ENCODE measurements around the gene WEE1. TPM values are rescaled to one million over a fixed set of nuclear protein-coding genes. Genes with fewer than 3 reads are reported as not detected.

The WEE1 gene
- total RNA-seq, 1 experiment from 2014 or later, result 107 TPM

- Histone ChIP-seq H2AFZ (ENCODE audit: low read length) (peak overlapping the region; percentile 13), H3K79me2 (ENCODE audit: low read length) (no peaks in the 10 kb centered on the region; the same call in 1 of the 2 replicates), H3K27ac (ENCODE audit: low read length) (peak overlapping the region; percentile 97), H3K36me3 (ENCODE audit: insufficient read depth, low read length) (no peaks in the 10 kb centered on the region), H3K9me2 (replicated peaks; ENCODE audit: insufficient read depth, low read length) (no peaks in the 10 kb centered on the region), H3K4me3 (ENCODE audit: low read length) (peak overlapping the region; percentile 40), H3K4me2 (ENCODE audit: low read depth, low read length, poor library complexity, severe bottlenecking) (peak overlapping the region; percentile 67), H3K9me3 (ENCODE audit: low read length) (no peaks in the 10 kb centered on the region), H3K27me3 (ENCODE audit: low read length) (no peaks in the 10 kb centered on the region), H3K4me1 (ENCODE audit: low read length) (peaks cover 86% of the 10 kb centered on the region), H4K20me1 (ENCODE audit: insufficient read depth, low read depth, low read length) (no peaks in the 10 kb centered on the region), H3K9ac (ENCODE audit: low read length) (peak overlapping the region; percentile 69)
- peak; percentile 92 for DNase-seq
Measured at GRCh38 chr11:9568854-9569587, 4.4 kb upstream of the WEE1 start.

DNA sequence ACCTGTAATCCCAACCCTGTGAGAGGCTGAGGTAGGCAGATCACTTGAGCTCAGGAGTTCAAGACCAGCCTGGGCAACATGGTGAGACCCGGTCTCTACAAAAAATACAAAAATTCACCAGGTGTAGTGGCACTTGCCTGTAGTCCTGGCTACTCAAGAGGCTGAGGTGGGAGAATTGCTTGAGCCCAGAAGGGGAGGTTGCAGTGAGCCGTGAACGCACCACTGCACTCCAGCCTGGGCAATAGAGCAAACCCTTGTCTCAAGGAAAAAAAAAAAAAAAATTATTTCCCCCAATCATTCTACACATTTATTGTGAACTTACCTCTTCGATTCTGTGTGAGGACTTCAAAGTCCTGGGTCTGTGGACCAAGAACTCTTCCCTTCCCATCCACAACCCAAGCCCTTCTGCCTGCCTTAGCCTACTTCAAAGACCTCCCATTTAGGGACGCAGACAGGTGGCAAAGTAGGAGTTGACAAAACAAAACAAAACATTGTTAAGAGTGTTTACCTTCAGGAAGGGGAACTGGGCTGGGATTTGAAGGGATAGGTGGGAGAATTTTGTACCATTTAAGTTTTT is 3.8 kb upstream of the WEE1 start:
- Histone ChIP-seq H3K4me2 (ENCODE audit: low read depth, low read length, poor library complexity, severe bottlenecking) (peak overlapping the region; percentile 67), H3K36me3 (ENCODE audit: insufficient read depth, low read length) (peaks cover 1% of the 10 kb centered on the region; the same call in 1 of the 2 replicates), H3K9ac (ENCODE audit: low read length) (peak overlapping the region; percentile 69), H3K9me2 (replicated peaks; ENCODE audit: insufficient read depth, low read length) (no peaks in the 10 kb centered on the region), H3K27me3 (ENCODE audit: low read length) (no peaks in the 10 kb centered on the region), H3K79me2 (ENCODE audit: low read length) (peaks cover 6% of the 10 kb centered on the region), H2AFZ (ENCODE audit: low read length) (no peak overlapping the region; the same call in 1 of the 2 replicates), H4K20me1 (ENCODE audit: insufficient read depth, low read depth, low read length) (no peaks in the 10 kb centered on the region), H3K4me1 (ENCODE audit: low read length) (peaks cover 79% of the 10 kb centered on the region), H3K4me3 (ENCODE audit: low read length) (peak overlapping the region; percentile 40), H3K9me3 (ENCODE audit: low read length) (no peaks in the 10 kb centered on the region), H3K27ac (ENCODE audit: low read length) (peak overlapping the region; percentile 97)
- peak; percentile 68 for DNase-seq

DNA sequence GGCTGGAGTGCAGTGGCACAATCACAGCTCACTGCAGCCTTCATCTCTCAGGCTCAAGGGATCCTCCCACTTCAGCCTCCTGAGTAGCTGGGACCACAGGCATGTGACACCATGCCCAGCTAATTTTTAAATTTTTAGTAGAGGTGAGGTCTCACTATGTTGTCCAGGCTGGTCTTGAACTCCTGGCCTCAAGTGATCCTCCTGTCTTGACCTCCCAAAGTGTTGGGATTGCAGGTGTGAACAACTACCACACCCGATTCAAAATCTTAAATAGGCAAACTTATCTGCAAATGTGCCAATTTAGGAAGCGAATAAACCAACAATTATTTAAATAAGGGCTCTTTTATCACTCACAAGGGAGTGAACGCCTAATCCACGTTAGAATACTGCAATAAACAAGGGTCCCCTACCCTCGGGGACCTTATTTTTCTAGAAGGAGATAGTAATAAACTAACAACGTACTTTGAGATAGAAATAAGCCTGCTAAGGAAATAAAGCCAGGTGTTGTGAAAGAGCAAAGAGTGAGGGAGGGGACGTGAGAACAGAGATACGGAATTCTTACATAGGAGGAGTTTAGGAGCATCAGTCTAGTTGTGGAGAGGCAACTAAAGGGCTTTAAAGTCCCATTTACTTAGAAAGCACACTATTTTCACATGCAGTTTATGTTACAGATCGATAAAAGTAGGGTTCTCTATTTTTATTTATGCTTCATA is 3.0 kb upstream of the WEE1 start:
- DNase-seq, result peak; percentile 53
- H3K4me1 ChIP-seq (ENCODE audit: low read length), result peaks cover 71% of the 10 kb centered on the region
- H4K20me1 ChIP-seq (ENCODE audit: insufficient read depth, low read depth, low read length), result peaks cover under 1% of the 10 kb centered on the region
- peak overlapping the region; percentile 67 for H3K4me2 ChIP-seq (ENCODE audit: low read depth, low read length, poor library complexity, severe bottlenecking)
- H2AFZ ChIP-seq (ENCODE audit: low read length), result no peak overlapping the region
- peak overlapping the region; percentile 19 for H3K4me3 ChIP-seq (ENCODE audit: low read length)
- H3K36me3 ChIP-seq (ENCODE audit: insufficient read depth, low read length), result peaks cover 9% of the 10 kb centered on the region
- H3K27ac ChIP-seq (ENCODE audit: low read length), result peak overlapping the region; percentile 97
- no peaks in the 10 kb centered on the region for H3K9me2 ChIP-seq (replicated peaks; ENCODE audit: insufficient read depth, low read length)
- H3K79me2 ChIP-seq (ENCODE audit: low read length), result peaks cover 14% of the 10 kb centered on the region
- peak overlapping the region; percentile 69 for H3K9ac ChIP-seq (ENCODE audit: low read length)
- H3K9me3 ChIP-seq (ENCODE audit: low read length), result no peaks in the 10 kb centered on the region
- no peaks in the 10 kb centered on the region for H3K27me3 ChIP-seq (ENCODE audit: low read length)

DNA sequence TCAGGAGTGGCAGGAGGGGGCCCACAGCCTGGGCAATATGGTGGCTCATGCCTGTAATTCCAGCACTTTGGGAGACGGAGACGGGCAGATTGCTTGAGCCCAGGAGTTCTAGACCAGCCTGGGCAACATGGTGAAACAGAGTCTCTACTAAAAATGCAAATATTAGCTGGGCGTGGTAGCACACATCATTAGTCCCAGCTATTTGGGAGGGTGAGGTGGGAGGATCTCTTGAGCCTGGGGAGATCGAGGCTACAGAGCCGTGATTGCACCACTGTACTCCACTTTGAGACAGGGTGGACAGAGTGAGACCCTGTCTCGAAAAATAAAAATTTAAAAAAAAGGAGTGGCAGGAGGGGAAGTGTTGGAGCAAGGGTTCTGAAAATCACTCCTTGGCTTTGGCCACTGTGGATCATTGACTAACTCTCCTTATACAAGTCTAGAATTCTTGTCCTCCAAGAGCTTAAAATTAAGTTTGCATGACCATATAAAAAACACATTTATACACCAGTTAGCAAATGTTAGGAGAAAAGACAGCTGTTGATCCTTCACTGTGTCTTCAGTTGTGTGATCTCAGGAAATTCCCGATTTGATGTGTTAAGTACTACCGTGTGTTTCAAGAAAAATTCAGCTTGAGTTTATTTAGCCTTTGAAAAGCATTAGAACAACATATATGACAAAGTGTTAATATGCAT is 2.3 kb upstream of the WEE1 start:
- Histone ChIP-seq H3K9ac (ENCODE audit: low read length) (peak overlapping the region; percentile 69), H3K4me3 (ENCODE audit: low read length) (peak overlapping the region; percentile 19), H3K9me2 (replicated peaks; ENCODE audit: insufficient read depth, low read length) (no peaks in the 10 kb centered on the region), H3K4me2 (ENCODE audit: low read depth, low read length, poor library complexity, severe bottlenecking) (peak overlapping the region; percentile 67), H3K36me3 (ENCODE audit: insufficient read depth, low read length) (peaks cover 17% of the 10 kb centered on the region), H3K27me3 (ENCODE audit: low read length) (no peaks in the 10 kb centered on the region), H3K4me1 (ENCODE audit: low read length) (peaks cover 70% of the 10 kb centered on the region), H3K27ac (ENCODE audit: low read length) (peak overlapping the region; percentile 97), H2AFZ (ENCODE audit: low read length) (no peak overlapping the region), H3K79me2 (ENCODE audit: low read length) (peaks cover 21% of the 10 kb centered on the region), H4K20me1 (ENCODE audit: insufficient read depth, low read depth, low read length) (peaks cover 8% of the 10 kb centered on the region), H3K9me3 (ENCODE audit: low read length) (no peaks in the 10 kb centered on the region)
- peak; percentile 85 for DNase-seq

DNA sequence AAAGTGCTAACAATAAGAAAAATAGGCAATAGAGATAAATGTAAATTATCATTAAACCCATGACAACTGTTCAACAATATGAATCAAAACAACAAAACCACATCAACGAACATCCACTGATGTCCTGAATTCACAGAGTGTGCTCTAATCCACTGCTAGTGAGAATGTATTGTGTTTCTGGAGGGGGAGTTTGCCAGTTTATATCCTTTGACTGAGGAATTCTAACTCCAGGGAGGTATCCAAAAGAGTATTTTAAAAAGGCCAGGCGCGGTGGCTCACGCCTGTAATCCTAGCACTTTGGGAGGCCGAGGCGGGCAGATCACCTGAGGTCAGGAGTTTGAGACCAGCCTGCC is 1.7 kb upstream of the WEE1 start:
- Histone ChIP-seq H3K9me3 (ENCODE audit: low read length) (no peaks in the 10 kb centered on the region), H3K27me3 (ENCODE audit: low read length) (no peaks in the 10 kb centered on the region), H3K4me2 (ENCODE audit: low read depth, low read length, poor library complexity, severe bottlenecking) (peak overlapping the region; percentile 67), H3K27ac (ENCODE audit: low read length) (peak overlapping the region; percentile 97), H3K4me1 (ENCODE audit: low read length) (peaks cover 70% of the 10 kb centered on the region), H2AFZ (ENCODE audit: low read length) (no peak overlapping the region), H3K4me3 (ENCODE audit: low read length) (peak overlapping the region; percentile 74; the same call in 1 of the 2 replicates), H3K9me2 (replicated peaks; ENCODE audit: insufficient read depth, low read length) (no peaks in the 10 kb centered on the region), H3K9ac (ENCODE audit: low read length) (peak overlapping the region; percentile 69; the same call in 1 of the 2 replicates), H4K20me1 (ENCODE audit: insufficient read depth, low read depth, low read length) (peaks cover 9% of the 10 kb centered on the region), H3K36me3 (ENCODE audit: insufficient read depth, low read length) (peaks cover 22% of the 10 kb centered on the region), H3K79me2 (ENCODE audit: low read length) (peaks cover 27% of the 10 kb centered on the region)
- DNase-seq, result peak; percentile 47

- Histone ChIP-seq H3K27me3 (ENCODE audit: low read length) (no peaks in the 10 kb centered on the region), H3K79me2 (ENCODE audit: low read length) (peaks cover 47% of the 10 kb centered on the region), H3K4me2 (ENCODE audit: low read depth, low read length, poor library complexity, severe bottlenecking) (peak overlapping the region; percentile 98), H3K36me3 (ENCODE audit: insufficient read depth, low read length) (peaks cover 43% of the 10 kb centered on the region), H2AFZ (ENCODE audit: low read length) (no peak overlapping the region), H3K9ac (ENCODE audit: low read length) (peak overlapping the region; percentile 83), H3K27ac (ENCODE audit: low read length) (peak overlapping the region; percentile 95), H3K9me3 (ENCODE audit: low read length) (no peaks in the 10 kb centered on the region), H3K9me2 (replicated peaks; ENCODE audit: insufficient read depth, low read length) (no peaks in the 10 kb centered on the region), H3K4me3 (ENCODE audit: low read length) (peak overlapping the region; percentile 93), H4K20me1 (ENCODE audit: insufficient read depth, low read depth, low read length) (peaks cover 9% of the 10 kb centered on the region), H3K4me1 (ENCODE audit: low read length) (peaks cover 70% of the 10 kb centered on the region)
- DNase-seq, result peak; percentile 64
Measured at GRCh38 chr11:9573775-9574621, 528 bp downstream of the WEE1 start.

DNA sequence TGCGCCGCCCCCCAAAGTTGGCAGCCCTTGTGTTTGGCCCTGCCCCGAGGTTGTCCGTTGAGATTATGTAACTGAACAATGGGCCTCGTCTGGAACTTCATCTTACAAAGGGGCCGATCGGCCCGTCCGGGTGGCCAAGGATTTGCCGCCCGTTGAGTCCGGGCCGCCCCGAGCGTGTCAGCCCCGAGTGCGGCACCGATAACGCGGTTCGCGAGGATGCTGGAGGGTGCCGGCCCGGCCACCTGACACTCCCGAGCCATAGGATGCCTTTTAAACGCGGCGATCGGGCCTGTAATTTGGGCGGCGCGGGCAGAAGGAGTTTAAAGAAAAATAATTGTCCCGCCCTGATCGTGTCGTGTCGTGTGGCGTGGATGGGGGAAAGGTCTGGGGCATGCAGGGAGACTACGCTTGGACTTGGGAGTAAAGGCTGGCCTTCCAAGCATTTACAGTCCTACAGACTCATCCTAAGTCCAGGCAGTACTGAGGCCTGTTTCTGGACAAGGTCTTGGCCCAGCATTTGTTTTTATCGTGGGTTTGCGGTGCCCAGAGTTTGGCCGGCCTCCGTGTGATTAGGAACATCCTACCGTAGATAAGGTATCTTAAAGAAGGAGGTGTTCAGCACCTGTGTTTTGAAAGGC is 1.3 kb downstream of the WEE1 start:
- Histone ChIP-seq H4K20me1 (ENCODE audit: insufficient read depth, low read depth, low read length) (peaks cover 9% of the 10 kb centered on the region), H3K9me3 (ENCODE audit: low read length) (no peaks in the 10 kb centered on the region), H3K4me1 (ENCODE audit: low read length) (peaks cover 65% of the 10 kb centered on the region), H3K4me3 (ENCODE audit: low read length) (peak overlapping the region; percentile 93), H3K4me2 (ENCODE audit: low read depth, low read length, poor library complexity, severe bottlenecking) (peak overlapping the region; percentile 98), H3K79me2 (ENCODE audit: low read length) (peaks cover 55% of the 10 kb centered on the region), H3K27ac (ENCODE audit: low read length) (peak overlapping the region; percentile 95), H2AFZ (ENCODE audit: low read length) (no peak overlapping the region), H3K9ac (ENCODE audit: low read length) (peak overlapping the region; percentile 83), H3K36me3 (ENCODE audit: insufficient read depth, low read length) (peaks cover 50% of the 10 kb centered on the region), H3K27me3 (ENCODE audit: low read length) (no peaks in the 10 kb centered on the region), H3K9me2 (replicated peaks; ENCODE audit: insufficient read depth, low read length) (no peaks in the 10 kb centered on the region)
- DNase-seq, result peak; percentile 65
